GM13977 (cell line): Measurements from ENCODE around the gene ENTPD5.
A peak's percentile ranks its signal among the peaks of the same experiment; 100 is the strongest.

ENCODE experiments used
- DNase-seq: peaks from one replicate; pipeline ENCODE4 v3.0.0; 2012; ENCODE audit warnings: low spot score
- CTCF ChIP-seq: IDR thresholded peaks from 2 replicates; pipeline ENCODE4 v1.5.1; 2012; ENCODE audit warnings: mild to moderate bottlenecking, control low read depth; ENCODE audit not compliant: insufficient read depth; ENCODE audit errors: extremely low read depth, missing control alignments
- in situ Hi-C: fragments of 300-500 bp; cut with MboI; formaldehyde crosslinking; loops from one replicate; pipeline ENCODE4 v1.12.0; 2022; ENCODE audit warnings: low sequenced_read_pairs, low pct_unique_long_range_greater_than_20kb, mixed read lengths, inconsistent platforms; ENCODE audit not compliant: unreplicated experiment

The ENTPD5 gene

GRCh38 chr14:73949752-73950734, 69.0 kb downstream of the ENTPD5 start, which contains the start of the genes COQ6 and FAM161B:
Gene COQ6, plus strand, starts transcription at chr14:73950302. Its CDS starts 31 bp downstream, at chr14:73950333.
Gene FAM161B, minus strand, starts transcription at chr14:73950094. Its CDS starts 68 bp downstream, at chr14:73950026.
- TF ChIP-seq CTCF = peak; percentile 41
- peak; percentile 90 for DNase-seq
- in situ Hi-C loops = no loop called here

- in situ Hi-C loops = no loop called here
- no peak for DNase-seq
Observed at GRCh38 chr14:73945159-73945670, 73.9 kb downstream of the ENTPD5 start.

GRCh38 chr14:73944432-73945158, 74.5 kb downstream of the ENTPD5 start:
- in situ Hi-C loops = no loop called here
- TF ChIP-seq CTCF = no peak
- no peak for DNase-seq

More at GRCh38 chr14:73945159-73945670, 73.9 kb downstream of the ENTPD5 start:
- no peak for TF ChIP-seq CTCF

- no peak for TF ChIP-seq CTCF
- in situ Hi-C loops = no loop called here
- no peak for DNase-seq
Observed at GRCh38 chr14:73943083-73943482, 76.0 kb downstream of the ENTPD5 start.

- DNase-seq = no peak
- no peak for TF ChIP-seq CTCF
- in situ Hi-C loops = no loop called here
Observed at GRCh38 chr14:73942180-73942579, 76.9 kb downstream of the ENTPD5 start.

GRCh38 chr14:73937012-73937411, 82.1 kb downstream of the ENTPD5 start:
- no peak for DNase-seq
- no peak for TF ChIP-seq CTCF
- in situ Hi-C loops = no loop called here
